Liver (tissue), 3 donors: Measurements from ENCODE around the gene LRRC47.

Experiments
- EGR1 ChIP-seq, 2 donors: IDR thresholded peaks; 2 replicates each; pipeline ENCODE4 v1.6.1; 2016 to 2018; ENCODE audit warnings: antibody characterized with exemption in 2 of 2, low read depth in 2 of 2
- SP1 ChIP-seq: IDR thresholded peaks from 2 replicates; pipeline ENCODE4 v1.6.1; 2018; ENCODE audit warnings: antibody characterized with exemption, mild to moderate bottlenecking
- YY1 ChIP-seq: IDR thresholded peaks from 2 replicates; pipeline ENCODE4 v1.6.1; 2016; ENCODE audit warnings: antibody characterized with exemption, mild to moderate bottlenecking
- TF ChIP-seq, protein P1 (sequence below): fragments of 150-350 bp; IDR thresholded peaks from 2 replicates; pipeline ENCODE4 v1.5.1; 2017; ENCODE audit warnings: improper control_type of control experiment, low read depth, low read length; ENCODE audit not compliant: missing input control
- TF ChIP-seq, protein P2 (sequence below): IDR thresholded peaks from 2 replicates; pipeline ENCODE4 v1.6.1; 2016; ENCODE audit warnings: antibody characterized with exemption
- donor health status: healthy.
- donor health status: healthy.

- TF ChIP-seq YY1: no peak
- TF ChIP-seq, protein P1, sequence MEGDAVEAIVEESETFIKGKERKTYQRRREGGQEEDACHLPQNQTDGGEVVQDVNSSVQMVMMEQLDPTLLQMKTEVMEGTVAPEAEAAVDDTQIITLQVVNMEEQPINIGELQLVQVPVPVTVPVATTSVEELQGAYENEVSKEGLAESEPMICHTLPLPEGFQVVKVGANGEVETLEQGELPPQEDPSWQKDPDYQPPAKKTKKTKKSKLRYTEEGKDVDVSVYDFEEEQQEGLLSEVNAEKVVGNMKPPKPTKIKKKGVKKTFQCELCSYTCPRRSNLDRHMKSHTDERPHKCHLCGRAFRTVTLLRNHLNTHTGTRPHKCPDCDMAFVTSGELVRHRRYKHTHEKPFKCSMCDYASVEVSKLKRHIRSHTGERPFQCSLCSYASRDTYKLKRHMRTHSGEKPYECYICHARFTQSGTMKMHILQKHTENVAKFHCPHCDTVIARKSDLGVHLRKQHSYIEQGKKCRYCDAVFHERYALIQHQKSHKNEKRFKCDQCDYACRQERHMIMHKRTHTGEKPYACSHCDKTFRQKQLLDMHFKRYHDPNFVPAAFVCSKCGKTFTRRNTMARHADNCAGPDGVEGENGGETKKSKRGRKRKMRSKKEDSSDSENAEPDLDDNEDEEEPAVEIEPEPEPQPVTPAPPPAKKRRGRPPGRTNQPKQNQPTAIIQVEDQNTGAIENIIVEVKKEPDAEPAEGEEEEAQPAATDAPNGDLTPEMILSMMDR: no peak
- TF ChIP-seq, protein P2, sequence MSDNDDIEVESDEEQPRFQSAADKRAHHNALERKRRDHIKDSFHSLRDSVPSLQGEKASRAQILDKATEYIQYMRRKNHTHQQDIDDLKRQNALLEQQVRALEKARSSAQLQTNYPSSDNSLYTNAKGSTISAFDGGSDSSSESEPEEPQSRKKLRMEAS: no peak
- no peak for TF ChIP-seq SP1
- TF ChIP-seq EGR1 (IDR thresholded peaks at IDR 0.05; ENCODE audit: low read depth in 2 of 2): no peak
Observed at GRCh38 chr1:3767328-3767925, 28.9 kb downstream of the LRRC47 start.
